Activated T-cell treated with anti-CD3 and anti-CD28 coated beads, Interleukin-2, amount 50 U/mL, for 4 hours (primary cell): ENCODE data around the gene NBPF6. TPM values are rescaled to one million over a fixed set of nuclear protein-coding genes. Genes with fewer than 3 reads are reported as not detected.
"Not testable (repeated sequence)": the region's sequence is repeated elsewhere in the genome, so short reads cannot be mapped to it uniquely, and the experiment has no call there.

Experiments
- ATAC-seq, 2 donors: fragments of 200-7000 bp; cut with Tn5 transposase; one replicate each; pipeline ENCODE4 v1.10.0; 2021
- DNase-seq: peaks from one replicate; pipeline ENCODE4 v3.0.0-alpha.2; 2020
- H3K27me3 Mint-ChIP-seq: one replicate; pipeline ENCODE4 v1.8.0; 2021; ENCODE audit warnings: low read depth, mixed read lengths
- H3K36me3 Mint-ChIP-seq: one replicate; pipeline ENCODE4 v1.8.0; 2022; ENCODE audit warnings: mixed read lengths; ENCODE audit not compliant: insufficient read depth
- H3K4me1 Mint-ChIP-seq: one replicate; pipeline ENCODE4 v1.8.0; 2021; ENCODE audit warnings: low read depth, mixed read lengths
- H3K4me3 Mint-ChIP-seq: one replicate; pipeline ENCODE4 v1.8.0; 2021; ENCODE audit warnings: mild to moderate bottlenecking, moderate library complexity, mixed read lengths
- H3K9me3 Mint-ChIP-seq: one replicate; pipeline ENCODE4 v1.8.0; 2021; ENCODE audit warnings: mixed read lengths
- total RNA-seq, 3 donors: library from RNA; stranded (reverse); gene quantifications; one replicate each; pipeline ENCODE4 v1.2.1, GENCODE V29; 2021

Gene NBPF6
- total RNA-seq, 3 donors from 2014 or later = not detected

DNA sequence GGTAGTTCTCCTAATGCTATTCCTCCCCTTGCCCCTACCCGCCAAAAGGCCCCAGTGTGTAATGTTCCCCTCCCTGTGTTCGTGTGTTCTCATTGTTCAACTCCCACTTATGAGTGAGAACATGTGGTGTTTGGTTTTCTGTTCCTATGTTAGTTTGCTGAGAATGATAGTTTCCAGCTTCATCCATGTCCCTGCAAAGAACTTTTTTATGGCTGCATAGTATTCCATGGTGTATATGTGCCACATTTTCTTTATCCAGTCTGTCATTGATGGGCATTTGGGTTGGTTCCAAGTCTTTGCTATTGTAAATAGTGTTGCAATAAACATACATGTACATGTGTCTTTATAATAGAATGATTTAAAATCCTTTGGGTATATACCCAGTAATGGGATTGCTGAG lies 63.8 kb downstream of the NBPF6 start:
- H3K4me3 Mint-ChIP-seq, ATAC-seq, H3K27me3 Mint-ChIP-seq, H3K9me3 Mint-ChIP-seq, H3K4me1 Mint-ChIP-seq, H3K36me3 Mint-ChIP-seq, DNase-seq: not testable (repeated sequence)

DNA sequence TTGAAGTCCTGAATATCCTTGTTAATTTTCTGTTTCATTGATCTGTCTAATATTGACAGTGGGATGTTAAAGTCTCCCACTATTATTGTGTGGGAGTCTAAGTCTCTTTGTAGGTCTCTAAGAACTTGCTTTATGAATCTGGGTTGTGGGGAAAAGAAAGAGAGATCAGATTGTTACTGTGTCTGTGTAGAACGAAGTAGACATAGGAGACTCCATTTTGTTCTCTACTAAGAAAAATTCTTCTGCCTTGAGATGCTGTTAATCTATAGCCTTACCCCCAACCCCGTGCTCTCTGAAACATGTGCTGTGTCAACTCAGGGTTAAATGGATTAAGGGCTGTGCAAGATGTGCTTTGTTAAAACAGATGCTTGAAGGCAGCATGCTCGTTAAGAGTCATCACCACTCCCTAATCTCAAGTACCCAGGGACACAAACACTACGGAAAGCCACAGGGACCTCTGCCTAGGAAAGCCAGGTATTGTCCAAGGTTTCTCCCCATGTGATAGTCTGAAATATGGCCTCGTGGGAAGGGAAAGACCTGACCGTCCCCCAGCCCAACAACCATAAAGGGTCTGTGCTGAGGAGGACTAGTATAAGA lies 67.3 kb downstream of the NBPF6 start:
- H3K9me3 Mint-ChIP-seq, H3K4me3 Mint-ChIP-seq, H3K27me3 Mint-ChIP-seq, H3K36me3 Mint-ChIP-seq, H3K4me1 Mint-ChIP-seq, ATAC-seq, DNase-seq: not testable (repeated sequence)

Other genes with a start within 250 kb of the NBPF6 start
- 1 to 10 TPM; 6.0 to 9.7 (median 6.1) TPM for gene SLC25A24, start 250.0 kb upstream of the NBPF6 start, total RNA-seq
- under 1 TPM in 2 of 3 donors, not detected in 1; 0.08 to 0.13 TPM for gene NBPF4, start 206.3 kb upstream of the NBPF6 start, total RNA-seq
- 1 to 10 TPM; 5.1 to 7.3 (median 6.4) TPM for gene EEIG2, start 109.8 kb downstream of the NBPF6 start, total RNA-seq
- 10 to 100 TPM; 11.9 to 12.2 (median 12.0) TPM for gene HENMT1, start 210.8 kb downstream of the NBPF6 start, total RNA-seq
- 10 to 100 TPM; 68.9 to 76.7 (median 76.6) TPM for gene PRPF38B, start 242.0 kb downstream of the NBPF6 start, total RNA-seq